Renal pelvis (tissue), 4 donors: ENCODE measurements around the gene CRYBB1. TPM values are rescaled to one million over a fixed set of nuclear protein-coding genes. Genes with fewer than 3 reads are reported as not detected.

Source experiments
- DNase-seq: peaks from one replicate; pipeline ENCODE4 v3.0.0-alpha.2; 2013
- polyA plus RNA-seq, 3 donors: library from polyadenylated mRNA; unstranded; fragments of 120-200 nt; gene quantifications; one replicate each; pipeline ENCODE4 v1.2.1, GENCODE V29; 2013; ENCODE audit not compliant: insufficient read length in 3 of 3

CRYBB1 gene
- polyA plus RNA-seq, 3 donors = 0.68 to 0.95 (median 0.88) TPM

- DNase-seq = no peak
These were observed 60.9 kb downstream of the CRYBB1 start for GRCh38 chr22:26556904-26557303.

- no peak for DNase-seq
These were observed 62.3 kb downstream of the CRYBB1 start for GRCh38 chr22:26555478-26555877.

- DNase-seq = no peak
These were observed 62.9 kb downstream of the CRYBB1 start for GRCh38 chr22:26554956-26555355.

GRCh38 chr22:26553056-26553752 lies 64.6 kb downstream of the CRYBB1 start:
- DNase-seq = no peak

GRCh38 chr22:26552466-26552865 lies 65.4 kb downstream of the CRYBB1 start:
- DNase-seq = no peak

- no peak for DNase-seq
These were observed 66.3 kb downstream of the CRYBB1 start for GRCh38 chr22:26551568-26551967.

- no peak for DNase-seq
These were observed 67.3 kb downstream of the CRYBB1 start for GRCh38 chr22:26550498-26551033.

- no peak for DNase-seq
These were observed 67.8 kb downstream of the CRYBB1 start for GRCh38 chr22:26549902-26550497.

Other genes with a start within 250 kb of the CRYBB1 start
- 1 to 10 TPM; 3.7 to 3.9 (median 3.9) TPM for gene ASPHD2, start 188.8 kb downstream of the CRYBB1 start, polyA plus RNA-seq
- 10 to 100 TPM; 30.3 to 43.8 (median 40.0) TPM for gene HPS4, start 134.2 kb downstream of the CRYBB1 start, polyA plus RNA-seq
- gene SRRD, start 134.2 kb downstream of the CRYBB1 start, polyA plus RNA-seq = 10 to 100 TPM; 30.8 to 32.0 (median 31.0) TPM
- 10 to 100 TPM; 42.9 to 48.5 (median 46.4) TPM for gene TFIP11, start 105.6 kb downstream of the CRYBB1 start, polyA plus RNA-seq
- 10 to 100 TPM; 24.9 to 30.3 (median 29.8) TPM for gene TPST2, start 27.9 kb downstream of the CRYBB1 start, polyA plus RNA-seq
- under 1 TPM in 1 of 3 donors, not detected in 2; 0.10 TPM for gene CRYBA4, start 3.9 kb upstream of the CRYBB1 start, polyA plus RNA-seq
- under 1 TPM; 0.44 to 0.68 (median 0.64) TPM for gene MIAT, start 39.6 kb upstream of the CRYBB1 start, polyA plus RNA-seq